Measurements from ENCODE around the gene VGLL1. TPM values are rescaled to one million over a fixed set of nuclear protein-coding genes. Genes with fewer than 3 reads are reported as not detected.

Gene VGLL1
- polyA plus RNA-seq, 3 donors: not detected

- no peaks in the 10 kb centered on the region for H3K79me2 ChIP-seq (ENCODE audit: insufficient read depth, low read length)
- H3K27me3 Mint-ChIP-seq (ENCODE audit: low read depth in 3 of 3): peaks cover 0 to 3% (median 1%) of the 10 kb centered on the region in 3 donors
- H4K20me1 ChIP-seq (ENCODE audit: insufficient read depth, low read length): no peaks in the 10 kb centered on the region
- H3K36me3 ChIP-seq (replicated peaks in 1 of 2; ENCODE audit: control insufficient read depth in 1 of 2, insufficient read depth in 2 of 2, low read length in 2 of 2): no peaks in the 10 kb centered on the region
- H3K4me3 Mint-ChIP-seq: no peak overlapping the region
- no peak for TF ChIP-seq CTCF (IDR thresholded peaks at IDR 0.05)
- H3K27ac ChIP-seq (ENCODE audit: low read depth in 1 of 2, low read length in 2 of 2): no peak overlapping the region
- no peak overlapping the region for H3K4me2 ChIP-seq (replicated peaks; ENCODE audit: extremely low read depth, low read length, poor library complexity, severe bottlenecking)
- no peak overlapping the region for H2AFZ ChIP-seq (ENCODE audit: insufficient read depth, low read depth, low read length, poor library complexity, severe bottlenecking)
- H3K27ac Mint-ChIP-seq: no peak overlapping the region
- no peak overlapping the region for H3K9ac ChIP-seq (ENCODE audit: insufficient read depth, low read length, poor library complexity, severe bottlenecking)
- peaks cover 2% of the 10 kb centered on the region for H3K4me1 Mint-ChIP-seq
- intact Hi-C loops (cut with micrococcal nuclease): no loop called here
- H3K9me3 ChIP-seq (replicated peaks in 1 of 2; ENCODE audit: control insufficient read depth in 1 of 2, insufficient read depth in 1 of 2, low read length in 2 of 2): no peaks in the 10 kb centered on the region
- peaks cover 0 to 3% of the 10 kb centered on the region in 2 donors for H3K27me3 ChIP-seq (ENCODE audit: control insufficient read depth in 2 of 2, insufficient read depth in 2 of 2, low read length in 2 of 2)
- no peaks in the 10 kb centered on the region for H3K9me3 Mint-ChIP-seq
- H3K36me3 Mint-ChIP-seq: no peaks in the 10 kb centered on the region
- no peak overlapping the region for H3K4me3 ChIP-seq (replicated peaks in 1 of 3; ENCODE audit: low read depth in 2 of 3, low read length in 3 of 3)
- no peak for DNase-seq
- no peaks in the 10 kb centered on the region for H3K4me1 ChIP-seq (ENCODE audit: control insufficient read depth in 1 of 2, insufficient read depth in 2 of 2, low read length in 2 of 2)
These were observed 48.3 kb downstream of the VGLL1 start for GRCh38 chrX:136580316-136580715.

GRCh38 chrX:136582624-136583023 is 50.6 kb downstream of the VGLL1 start:
- Mint-ChIP-seq H3K27me3 (ENCODE audit: low read depth in 3 of 3) (peaks cover 0 to 3% (median 1%) of the 10 kb centered on the region in 3 donors), H3K27ac (no peak overlapping the region), H3K9me3 (no peaks in the 10 kb centered on the region), H3K36me3 (no peaks in the 10 kb centered on the region), H3K4me3 (no peak overlapping the region), H3K4me1 (peaks cover 4% of the 10 kb centered on the region)
- no peak overlapping the region for H3K27ac ChIP-seq (ENCODE audit: low read depth in 1 of 2, low read length in 2 of 2)
- no peak for DNase-seq
- no peak for TF ChIP-seq CTCF (IDR thresholded peaks at IDR 0.05)
- no peak overlapping the region for H3K4me2 ChIP-seq (replicated peaks; ENCODE audit: extremely low read depth, low read length, poor library complexity, severe bottlenecking)
- H3K36me3 ChIP-seq (replicated peaks in 1 of 2; ENCODE audit: control insufficient read depth in 1 of 2, insufficient read depth in 2 of 2, low read length in 2 of 2): no peaks in the 10 kb centered on the region
- H3K9me3 ChIP-seq (replicated peaks in 1 of 2; ENCODE audit: control insufficient read depth in 1 of 2, insufficient read depth in 1 of 2, low read length in 2 of 2): no peaks in the 10 kb centered on the region
- no peak overlapping the region for H3K4me3 ChIP-seq (replicated peaks in 1 of 3; ENCODE audit: low read depth in 2 of 3, low read length in 3 of 3)
- H3K4me1 ChIP-seq (ENCODE audit: control insufficient read depth in 1 of 2, insufficient read depth in 2 of 2, low read length in 2 of 2): no peaks in the 10 kb centered on the region
- WGBS (ENCODE audit: insufficient coverage): no CpG with 5 or more reads among the region's 3 CpGs
- H3K27me3 ChIP-seq (ENCODE audit: control insufficient read depth in 2 of 2, insufficient read depth in 2 of 2, low read length in 2 of 2): peaks cover 0 to 4% of the 10 kb centered on the region in 2 donors
- H3K79me2 ChIP-seq (ENCODE audit: insufficient read depth, low read length): no peaks in the 10 kb centered on the region
- H3K9ac ChIP-seq (ENCODE audit: insufficient read depth, low read length, poor library complexity, severe bottlenecking): no peak overlapping the region
- H2AFZ ChIP-seq (ENCODE audit: insufficient read depth, low read depth, low read length, poor library complexity, severe bottlenecking): no peak overlapping the region
- intact Hi-C loops (cut with micrococcal nuclease): no loop called here
- H4K20me1 ChIP-seq (ENCODE audit: insufficient read depth, low read length): no peaks in the 10 kb centered on the region

Data from CD14-positive monocyte (primary cell).